ENCODE measurements around the gene KDM8. TPM values are rescaled to one million over a fixed set of nuclear protein-coding genes. Genes with fewer than 3 reads are reported as not detected.
A peak's percentile ranks its signal among the peaks of the same experiment; 100 is the strongest.
"Not testable (repeated sequence)": the region's sequence is repeated elsewhere in the genome, so short reads cannot be mapped to it uniquely, and the experiment has no call there.

The KDM8 gene
- total RNA-seq, 1 donor from 2014 or later, result 15.6 TPM

GRCh38 chr16:27242868-27243590 is 39.7 kb downstream of the KDM8 start:
- Mint-ChIP-seq H3K4me1 (peaks cover 36% of the 10 kb centered on the region), H3K36me3 (ENCODE audit: low read depth) (no peaks in the 10 kb centered on the region), H3K9me3 (no peaks in the 10 kb centered on the region), H3K27ac (ENCODE audit: unreplicated experiment) (peak overlapping the region; percentile 9), H3K4me3 (peak overlapping the region; percentile 65), H3K27me3 (ENCODE audit: low read depth) (no peaks in the 10 kb centered on the region)
- TF ChIP-seq CTCF (conservative IDR thresholded peaks at IDR 0.05), result no peak
- DNase-seq (ENCODE audit: low read depth, low spot score), result no peak

- peaks cover 32% of the 10 kb centered on the region for H3K4me1 Mint-ChIP-seq
- peak overlapping the region; percentile 47 for H3K27ac Mint-ChIP-seq (ENCODE audit: unreplicated experiment)
- peak overlapping the region; percentile 16 for H3K4me3 Mint-ChIP-seq
- TF ChIP-seq CTCF (conservative IDR thresholded peaks at IDR 0.05), result no peak
- H3K27me3 Mint-ChIP-seq (ENCODE audit: low read depth), result no peaks in the 10 kb centered on the region
- no peaks in the 10 kb centered on the region for H3K36me3 Mint-ChIP-seq (ENCODE audit: low read depth)
- DNase-seq (ENCODE audit: low read depth, low spot score), result no peak
- H3K9me3 Mint-ChIP-seq, result no peaks in the 10 kb centered on the region
These were observed 40.5 kb downstream of the KDM8 start for GRCh38 chr16:27243725-27244362.

GRCh38 chr16:27244363-27244755 is 41.0 kb downstream of the KDM8 start:
- no peak for DNase-seq (ENCODE audit: low read depth, low spot score)
- TF ChIP-seq CTCF (conservative IDR thresholded peaks at IDR 0.05), result no peak
- H3K27me3 Mint-ChIP-seq (ENCODE audit: low read depth), result no peaks in the 10 kb centered on the region
- H3K9me3 Mint-ChIP-seq, result no peaks in the 10 kb centered on the region
- H3K36me3 Mint-ChIP-seq (ENCODE audit: low read depth), result no peaks in the 10 kb centered on the region
- peak overlapping the region; percentile 12 for H3K4me3 Mint-ChIP-seq
- peak overlapping the region; percentile 47 for H3K27ac Mint-ChIP-seq (ENCODE audit: unreplicated experiment)
- peaks cover 32% of the 10 kb centered on the region for H3K4me1 Mint-ChIP-seq

GRCh38 chr16:27245276-27246172 is 42.2 kb downstream of the KDM8 start:
- no peak overlapping the region for H3K27ac Mint-ChIP-seq (ENCODE audit: unreplicated experiment)
- H3K9me3 Mint-ChIP-seq, result no peaks in the 10 kb centered on the region
- no peak for TF ChIP-seq CTCF (conservative IDR thresholded peaks at IDR 0.05)
- H3K27me3 Mint-ChIP-seq (ENCODE audit: low read depth), result no peaks in the 10 kb centered on the region
- H3K4me3 Mint-ChIP-seq, result no peak overlapping the region
- no peak for DNase-seq (ENCODE audit: low read depth, low spot score)
- peaks cover 39% of the 10 kb centered on the region for H3K4me1 Mint-ChIP-seq
- H3K36me3 Mint-ChIP-seq (ENCODE audit: low read depth), result no peaks in the 10 kb centered on the region

GRCh38 chr16:27246439-27246838 is 43.1 kb downstream of the KDM8 start:
- no peak for TF ChIP-seq CTCF (conservative IDR thresholded peaks at IDR 0.05)
- Mint-ChIP-seq H3K27me3 (ENCODE audit: low read depth) (no peaks in the 10 kb centered on the region), H3K4me1 (peaks cover 38% of the 10 kb centered on the region), H3K4me3 (no peak overlapping the region), H3K36me3 (ENCODE audit: low read depth) (no peaks in the 10 kb centered on the region), H3K9me3 (no peaks in the 10 kb centered on the region), H3K27ac (ENCODE audit: unreplicated experiment) (no peak overlapping the region)
- no peak for DNase-seq (ENCODE audit: low read depth, low spot score)

- H3K9me3 Mint-ChIP-seq, result not testable (repeated sequence)
These were observed 43.8 kb downstream of the KDM8 start for GRCh38 chr16:27247076-27247475.

More at GRCh38 chr16:27247076-27247475, 43.8 kb downstream of the KDM8 start:
- not testable (repeated sequence) for H3K27me3 Mint-ChIP-seq (ENCODE audit: low read depth); DNase-seq (ENCODE audit: low read depth, low spot score); H3K27ac Mint-ChIP-seq (ENCODE audit: unreplicated experiment); H3K4me3 Mint-ChIP-seq; H3K36me3 Mint-ChIP-seq (ENCODE audit: low read depth)
- H3K4me1 Mint-ChIP-seq, result peaks cover 32% of the 10 kb centered on the region
